DND-41 (cell line): ENCODE data around the gene SPATA31E1.

Source experiments
- ATAC-seq: fragments of 200-7000 bp; cut with Tn5 transposase; 3 replicates; pipeline ENCODE4 v1.9.1; 2021; ENCODE audit warnings: low read depth; ENCODE audit not compliant: insufficient read depth
- DNase-seq: peaks from one replicate; pipeline ENCODE4 v3.0.0-alpha.2; 2020
- H2AFZ ChIP-seq: 2 replicates; pipeline ENCODE4 v1.6.0; 2012; ENCODE audit warnings: low read depth, low read length
- H3K27ac ChIP-seq: 2 replicates; pipeline ENCODE4 v1.5.1; 2012; ENCODE audit warnings: low read length, inconsistent platforms
- H3K27me3 ChIP-seq: fragments of 200-600 bp; sonication (generic); 2 replicates; pipeline ENCODE4 v1.6.0; 2012; ENCODE audit warnings: low read length, mild to moderate bottlenecking, inconsistent platforms; ENCODE audit not compliant: insufficient read depth, poor library complexity
- H3K36me3 ChIP-seq: 2 replicates; pipeline ENCODE4 v1.5.1; 2012; ENCODE audit warnings: low read length, inconsistent platforms; ENCODE audit not compliant: insufficient read depth
- H3K4me1 ChIP-seq: 2 replicates; pipeline ENCODE4 v1.5.1; 2012; ENCODE audit warnings: mild to moderate bottlenecking, low read length; ENCODE audit not compliant: insufficient read depth
- H3K4me2 ChIP-seq: 2 replicates; pipeline ENCODE4 v1.6.0; 2012; ENCODE audit warnings: mild to moderate bottlenecking, moderate library complexity, low read length, inconsistent platforms; ENCODE audit not compliant: insufficient read depth
- H3K4me3 ChIP-seq, 2 experiments: fragments of 200-600 bp in 1 of 2; shearing (Covaris generic) in 1 of 2; 2 replicates each; pipeline ENCODE4 v1.5.1; 2012 to 2016; ENCODE audit warnings: inconsistent platforms in 2 of 2, low read length in 2 of 2, mild to moderate bottlenecking in 2 of 2, low read depth in 1 of 2, moderate library complexity in 1 of 2
- H3K79me2 ChIP-seq: 2 replicates; pipeline ENCODE4 v1.6.0; 2012; ENCODE audit warnings: low read length, inconsistent platforms; ENCODE audit not compliant: insufficient read depth
- H3K9ac ChIP-seq: 2 replicates; pipeline ENCODE4 v1.6.0; 2012; ENCODE audit warnings: low read depth, mild to moderate bottlenecking, inconsistent platforms, low read length, moderate library complexity
- H3K9me3 ChIP-seq: 2 replicates; pipeline ENCODE4 v1.5.1; 2012; ENCODE audit warnings: low read length, moderate library complexity, mild to moderate bottlenecking, inconsistent platforms; ENCODE audit not compliant: insufficient read depth, severe bottlenecking
- H4K20me1 ChIP-seq: 2 replicates; pipeline ENCODE4 v1.6.0; 2012; ENCODE audit warnings: low read length; ENCODE audit not compliant: insufficient read depth
- EZH2 ChIP-seq: IDR thresholded peaks from 3 replicates; pipeline ENCODE4 v1.6.1; 2012; ENCODE audit warnings: borderline replicate concordance, low read depth, mild to moderate bottlenecking, moderate library complexity, low read length, inconsistent platforms; ENCODE audit not compliant: severe bottlenecking
- TF ChIP-seq, protein P1 (sequence below): IDR thresholded peaks from 2 replicates; pipeline ENCODE4 v1.5.1; 2012; ENCODE audit warnings: borderline replicate concordance, low read length, moderate library complexity, mild to moderate bottlenecking; ENCODE audit not compliant: poor library complexity, severe bottlenecking; ENCODE audit errors: extremely low read depth

Gene SPATA31E1

DNA sequence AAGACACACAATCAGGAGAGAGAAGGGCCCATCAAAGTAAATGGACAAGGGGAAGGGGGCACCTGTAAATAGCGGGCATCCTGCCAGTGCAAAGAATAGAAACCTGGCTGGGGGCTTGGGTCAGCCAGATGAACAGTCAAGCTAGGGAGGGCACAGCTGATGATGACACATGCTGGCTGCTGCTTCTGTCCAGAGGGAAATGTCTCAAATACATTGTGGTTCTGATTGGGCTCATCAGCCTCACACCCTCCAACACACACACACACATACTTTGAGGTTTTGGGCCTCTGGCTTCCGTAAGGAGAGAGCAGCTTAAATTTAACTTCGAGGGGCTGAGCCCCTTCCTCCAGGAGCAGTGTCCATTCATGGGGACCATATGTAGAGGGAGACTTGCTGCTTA is 27.6 kb upstream of the SPATA31E1 start:
- peaks cover 4% of the 10 kb centered on the region for H3K9me3 ChIP-seq
- H3K36me3 ChIP-seq, result no peaks in the 10 kb centered on the region
- no peaks in the 10 kb centered on the region for H3K79me2 ChIP-seq
- no peak for ATAC-seq
- H3K27me3 ChIP-seq, result no peaks in the 10 kb centered on the region
- no peak overlapping the region for H3K4me2 ChIP-seq
- no peak overlapping the region for H3K9ac ChIP-seq
- no peak for TF ChIP-seq EZH2
- TF ChIP-seq, protein P1, sequence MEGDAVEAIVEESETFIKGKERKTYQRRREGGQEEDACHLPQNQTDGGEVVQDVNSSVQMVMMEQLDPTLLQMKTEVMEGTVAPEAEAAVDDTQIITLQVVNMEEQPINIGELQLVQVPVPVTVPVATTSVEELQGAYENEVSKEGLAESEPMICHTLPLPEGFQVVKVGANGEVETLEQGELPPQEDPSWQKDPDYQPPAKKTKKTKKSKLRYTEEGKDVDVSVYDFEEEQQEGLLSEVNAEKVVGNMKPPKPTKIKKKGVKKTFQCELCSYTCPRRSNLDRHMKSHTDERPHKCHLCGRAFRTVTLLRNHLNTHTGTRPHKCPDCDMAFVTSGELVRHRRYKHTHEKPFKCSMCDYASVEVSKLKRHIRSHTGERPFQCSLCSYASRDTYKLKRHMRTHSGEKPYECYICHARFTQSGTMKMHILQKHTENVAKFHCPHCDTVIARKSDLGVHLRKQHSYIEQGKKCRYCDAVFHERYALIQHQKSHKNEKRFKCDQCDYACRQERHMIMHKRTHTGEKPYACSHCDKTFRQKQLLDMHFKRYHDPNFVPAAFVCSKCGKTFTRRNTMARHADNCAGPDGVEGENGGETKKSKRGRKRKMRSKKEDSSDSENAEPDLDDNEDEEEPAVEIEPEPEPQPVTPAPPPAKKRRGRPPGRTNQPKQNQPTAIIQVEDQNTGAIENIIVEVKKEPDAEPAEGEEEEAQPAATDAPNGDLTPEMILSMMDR, result no peak
- H3K4me1 ChIP-seq, result no peaks in the 10 kb centered on the region
- no peak for DNase-seq
- no peaks in the 10 kb centered on the region for H4K20me1 ChIP-seq
- H3K27ac ChIP-seq, result no peak overlapping the region
- no peak overlapping the region for H2AFZ ChIP-seq
- no peak overlapping the region for H3K4me3 ChIP-seq

DNA sequence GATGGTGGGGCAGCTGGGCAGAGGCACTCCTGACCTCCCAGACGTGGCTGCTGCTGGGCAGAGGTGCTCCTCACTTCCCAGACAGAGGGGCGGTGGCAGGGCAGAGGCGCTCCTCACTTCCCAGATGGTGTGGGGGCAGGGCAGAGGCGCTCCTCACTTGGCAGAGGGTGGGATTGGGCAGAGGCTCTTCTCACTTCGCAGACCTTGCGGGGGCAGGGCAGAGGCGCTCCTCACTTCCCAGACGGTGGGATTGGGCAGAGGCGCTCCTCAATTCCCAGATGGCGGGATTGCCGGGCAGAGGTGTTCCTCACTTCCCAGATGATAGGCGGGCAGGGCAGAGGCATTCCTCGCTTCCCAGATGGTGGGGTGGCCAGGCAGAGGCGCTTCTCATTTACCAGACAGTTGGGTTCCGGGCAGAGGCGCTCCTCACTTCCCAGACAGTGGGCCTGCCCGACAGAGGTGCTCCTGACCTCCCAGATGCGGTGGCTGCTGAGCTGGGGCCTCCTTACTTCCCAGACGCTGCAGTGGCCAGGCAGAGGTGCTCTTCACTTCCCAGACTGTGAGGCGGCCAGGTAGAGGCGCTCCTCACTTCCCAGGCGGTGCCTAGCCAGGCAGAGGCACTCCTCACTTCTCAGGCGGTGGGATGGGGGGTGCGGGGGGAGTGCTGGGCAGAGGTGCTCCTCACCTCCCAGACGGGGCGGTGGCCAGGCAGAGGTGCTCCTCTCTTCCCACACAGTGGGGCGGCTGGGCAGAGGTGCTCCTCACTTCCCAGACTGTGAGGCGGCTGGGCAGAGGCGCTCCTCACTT is 25.3 kb upstream of the SPATA31E1 start:
- no peaks in the 10 kb centered on the region for H3K79me2 ChIP-seq
- peaks cover 4% of the 10 kb centered on the region for H3K9me3 ChIP-seq
- H3K4me1 ChIP-seq, result no peaks in the 10 kb centered on the region
- H3K27me3 ChIP-seq, result no peaks in the 10 kb centered on the region
- H3K4me3 ChIP-seq, result no peak overlapping the region
- H3K9ac ChIP-seq, result no peak overlapping the region
- no peak for TF ChIP-seq EZH2
- TF ChIP-seq, protein P1, result no peak
- ATAC-seq (no peak), DNase-seq (no peak)
- no peak overlapping the region for H2AFZ ChIP-seq
- no peak overlapping the region for H3K27ac ChIP-seq
- H3K4me2 ChIP-seq, result no peak overlapping the region
- no peaks in the 10 kb centered on the region for H3K36me3 ChIP-seq
- H4K20me1 ChIP-seq, result no peaks in the 10 kb centered on the region

DNA sequence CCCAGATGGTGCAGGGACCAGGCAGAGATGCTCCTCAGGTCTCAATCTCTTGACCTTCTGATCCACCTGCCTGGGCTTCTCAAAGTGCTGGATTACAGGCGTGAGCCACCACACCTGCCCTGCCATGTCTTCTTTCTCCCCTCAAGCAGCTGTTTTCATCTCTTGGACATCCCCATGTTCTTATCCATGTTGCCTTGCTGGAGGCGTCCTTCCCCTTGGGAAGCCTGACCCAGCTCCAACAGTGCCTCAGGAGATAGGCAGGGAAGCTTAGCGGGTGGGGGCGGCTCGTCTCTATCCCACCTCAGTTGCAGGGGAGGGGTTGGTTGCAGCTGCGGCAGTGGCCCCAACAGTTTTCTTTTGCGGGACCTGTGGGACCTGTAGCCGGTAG is 24.7 kb upstream of the SPATA31E1 start:
- Histone ChIP-seq H2AFZ (no peak overlapping the region), H3K36me3 (no peaks in the 10 kb centered on the region), H3K4me3 (no peak overlapping the region), H3K9me3 (peaks cover 4% of the 10 kb centered on the region), H3K9ac (no peak overlapping the region), H3K27ac (no peak overlapping the region), H3K27me3 (no peaks in the 10 kb centered on the region), H3K79me2 (no peaks in the 10 kb centered on the region), H4K20me1 (no peaks in the 10 kb centered on the region), H3K4me2 (no peak overlapping the region), H3K4me1 (no peaks in the 10 kb centered on the region)
- TF ChIP-seq, protein P1, result no peak
- TF ChIP-seq EZH2, result no peak
- no peak for ATAC-seq
- no peak for DNase-seq
